GM06990 (cell line): ENCODE results near the gene MYO15A.

ENCODE experiments used
- DNase-seq: peaks from one replicate; pipeline ENCODE4 v3.0.0-alpha.2; 2011; ENCODE audit not compliant: insufficient read length; ENCODE audit errors: extremely low read depth
- H3K27me3 ChIP-seq: replicated peaks from 2 replicates; pipeline ENCODE4 v1.6.0; 2011; ENCODE audit warnings: low read length; ENCODE audit not compliant: control insufficient read depth, insufficient read depth
- H3K36me3 ChIP-seq: 2 replicates; pipeline ENCODE4 v1.5.1; 2011; ENCODE audit warnings: low read length; ENCODE audit not compliant: control insufficient read depth, insufficient read depth
- H3K4me3 ChIP-seq: replicated peaks from 2 replicates; pipeline ENCODE4 v1.5.1; 2011; ENCODE audit warnings: low read depth, mild to moderate bottlenecking, control low read depth, low read length
- TF ChIP-seq, protein P1 (sequence below): IDR thresholded peaks from 2 replicates; pipeline ENCODE4 v1.5.1; 2011; ENCODE audit warnings: low read length, control low read depth, mild to moderate bottlenecking, inconsistent platforms; ENCODE audit not compliant: insufficient read depth, poor library complexity, severe bottlenecking

The MYO15A gene

GRCh38 chr17:18160128-18160856 is 51.7 kb downstream of the MYO15A start:
- Histone ChIP-seq H3K4me3 (no peak overlapping the region), H3K36me3 (no peaks in the 10 kb centered on the region), H3K27me3 (no peaks in the 10 kb centered on the region)
- DNase-seq: no peak
- TF ChIP-seq, protein P1, sequence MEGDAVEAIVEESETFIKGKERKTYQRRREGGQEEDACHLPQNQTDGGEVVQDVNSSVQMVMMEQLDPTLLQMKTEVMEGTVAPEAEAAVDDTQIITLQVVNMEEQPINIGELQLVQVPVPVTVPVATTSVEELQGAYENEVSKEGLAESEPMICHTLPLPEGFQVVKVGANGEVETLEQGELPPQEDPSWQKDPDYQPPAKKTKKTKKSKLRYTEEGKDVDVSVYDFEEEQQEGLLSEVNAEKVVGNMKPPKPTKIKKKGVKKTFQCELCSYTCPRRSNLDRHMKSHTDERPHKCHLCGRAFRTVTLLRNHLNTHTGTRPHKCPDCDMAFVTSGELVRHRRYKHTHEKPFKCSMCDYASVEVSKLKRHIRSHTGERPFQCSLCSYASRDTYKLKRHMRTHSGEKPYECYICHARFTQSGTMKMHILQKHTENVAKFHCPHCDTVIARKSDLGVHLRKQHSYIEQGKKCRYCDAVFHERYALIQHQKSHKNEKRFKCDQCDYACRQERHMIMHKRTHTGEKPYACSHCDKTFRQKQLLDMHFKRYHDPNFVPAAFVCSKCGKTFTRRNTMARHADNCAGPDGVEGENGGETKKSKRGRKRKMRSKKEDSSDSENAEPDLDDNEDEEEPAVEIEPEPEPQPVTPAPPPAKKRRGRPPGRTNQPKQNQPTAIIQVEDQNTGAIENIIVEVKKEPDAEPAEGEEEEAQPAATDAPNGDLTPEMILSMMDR: no peak

DNA sequence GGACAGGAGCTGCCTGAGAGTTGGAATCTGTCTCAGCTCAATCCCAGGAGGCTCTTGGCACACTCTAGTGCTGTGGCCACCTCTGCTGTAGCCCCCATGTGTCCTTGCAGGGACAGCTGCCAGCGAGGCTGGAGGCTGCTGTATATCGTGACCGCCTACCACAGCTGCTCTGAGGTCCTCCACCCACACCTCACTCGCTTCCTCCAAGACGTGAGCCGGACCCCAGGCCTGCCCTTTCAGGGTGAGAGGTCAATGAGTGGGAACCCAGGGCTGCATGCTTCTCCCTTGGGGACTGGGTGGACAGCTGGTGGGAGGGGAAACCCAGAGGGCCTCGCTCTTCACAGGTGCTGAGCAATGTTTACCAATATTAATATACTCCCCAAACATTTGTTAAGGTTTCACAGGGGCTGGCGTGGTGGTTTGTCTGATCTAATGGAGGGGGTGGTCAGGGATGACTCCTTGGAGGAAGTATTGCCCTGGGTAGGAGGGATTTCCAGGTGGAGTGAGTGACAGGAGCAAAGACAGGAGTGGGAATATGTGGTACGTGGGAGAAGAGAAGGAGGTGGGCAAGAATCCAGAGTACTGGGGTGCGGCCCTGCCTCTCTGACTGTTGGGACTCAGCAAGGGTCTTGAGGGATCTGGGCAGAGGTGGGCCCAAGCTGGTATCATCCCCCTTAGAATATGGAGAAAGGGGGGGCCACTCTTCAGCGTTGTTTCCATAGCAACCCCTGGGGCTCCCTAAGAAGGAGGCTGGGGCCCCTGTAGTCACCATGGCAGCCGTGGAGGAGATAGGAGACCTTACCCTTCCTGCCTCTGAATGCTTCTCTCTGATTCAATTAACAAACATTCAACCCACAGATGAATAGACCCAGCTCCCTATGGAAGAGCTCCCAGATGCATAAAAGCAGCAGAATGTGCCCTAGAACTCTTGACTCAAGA is 52.9 kb downstream of the MYO15A start:
- no peaks in the 10 kb centered on the region for H3K27me3 ChIP-seq
- TF ChIP-seq, protein P1: no peak
- H3K36me3 ChIP-seq: no peaks in the 10 kb centered on the region
- peak; percentile 40 for DNase-seq
- H3K4me3 ChIP-seq: no peak overlapping the region

- DNase-seq: no peak
- Histone ChIP-seq H3K27me3 (no peaks in the 10 kb centered on the region), H3K36me3 (no peaks in the 10 kb centered on the region), H3K4me3 (no peak overlapping the region)
- TF ChIP-seq, protein P1: no peak
Measured at GRCh38 chr17:18163547-18163946, 55.0 kb downstream of the MYO15A start.

GRCh38 chr17:18166894-18167293 is 58.3 kb downstream of the MYO15A start:
- no peak overlapping the region for H3K4me3 ChIP-seq
- TF ChIP-seq, protein P1: peak; percentile 6
- no peak for DNase-seq
- no peaks in the 10 kb centered on the region for H3K36me3 ChIP-seq
- no peaks in the 10 kb centered on the region for H3K27me3 ChIP-seq

DNA sequence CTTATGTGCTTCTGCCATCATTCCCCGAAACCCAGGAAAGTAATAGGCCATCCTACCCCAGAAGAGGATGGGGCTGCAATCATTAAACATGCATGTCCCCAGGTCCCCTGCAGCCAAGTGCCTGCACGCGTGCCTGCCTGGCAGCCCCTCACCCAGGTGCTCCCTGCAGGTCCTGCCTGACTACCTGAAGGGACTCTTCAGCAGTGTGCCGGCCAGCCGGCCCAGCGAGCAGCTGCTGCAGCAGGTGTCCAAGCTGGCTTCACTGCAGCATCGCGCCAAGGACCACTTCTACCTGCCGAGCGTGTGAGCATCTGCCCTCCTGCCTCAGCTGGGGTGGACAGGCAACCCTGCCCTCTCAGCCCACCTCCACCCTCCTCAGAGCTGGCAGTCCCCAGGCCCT is 58.9 kb downstream of the MYO15A start:
- Histone ChIP-seq H3K4me3 (no peak overlapping the region), H3K27me3 (no peaks in the 10 kb centered on the region), H3K36me3 (no peaks in the 10 kb centered on the region)
- DNase-seq: no peak
- TF ChIP-seq, protein P1: no peak
